GM18519 (cell line): ENCODE results near the gene PCOLCE2.

Source experiments
- ATAC-seq: cut with Tn5 transposase; IDR thresholded peaks from one replicate; pipeline ENCODE4 v1.9.1; 2021; ENCODE audit warnings: mild to moderate bottlenecking, moderate library complexity; ENCODE audit not compliant: unreplicated experiment, low FRiP score

The PCOLCE2 gene

GRCh38 chr3:142817356-142817755 is 71.5 kb downstream of the PCOLCE2 start:
- ATAC-seq: no peak

- no peak for ATAC-seq
Observed at GRCh38 chr3:142815803-142816202, 73.1 kb downstream of the PCOLCE2 start.

- ATAC-seq: no peak
Observed at GRCh38 chr3:142809259-142809658, 79.6 kb downstream of the PCOLCE2 start.

DNA sequence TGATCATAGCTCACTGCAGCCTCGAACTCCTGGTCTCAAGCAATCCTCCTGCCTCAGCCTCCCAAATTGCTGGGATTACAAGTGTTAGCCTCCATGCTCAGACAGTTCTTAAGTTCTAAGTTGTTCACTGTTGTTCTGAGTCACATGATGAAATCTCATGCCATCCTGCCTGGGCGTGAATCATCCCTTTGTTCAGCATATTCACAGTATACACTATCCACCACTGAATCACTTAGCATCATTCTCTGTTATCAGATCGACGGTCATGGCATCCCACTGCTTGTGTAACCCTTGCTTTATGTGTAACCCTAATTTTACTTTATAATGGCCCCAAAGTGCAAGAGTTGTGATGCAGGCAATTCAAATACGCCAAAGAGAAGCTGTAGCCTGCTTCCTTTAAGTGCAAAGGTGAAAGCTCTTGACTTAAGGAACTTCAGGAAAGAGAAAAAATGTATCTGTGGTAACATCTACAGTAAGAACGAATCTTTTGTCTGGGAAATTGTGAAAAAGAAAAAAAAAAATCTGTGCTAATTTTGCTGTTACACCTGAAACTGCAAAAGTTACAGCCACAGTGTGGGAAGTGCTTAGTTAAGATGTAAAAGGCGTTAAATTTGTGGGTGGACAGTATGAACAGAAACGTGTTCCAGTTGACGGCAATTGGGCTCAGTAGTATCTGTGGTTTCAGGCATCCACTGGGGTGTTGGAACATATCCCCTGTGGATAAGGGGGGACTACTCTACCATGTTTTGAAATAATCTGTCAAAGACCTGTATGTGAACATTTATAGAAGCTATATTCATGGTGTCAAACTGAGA is 80.6 kb downstream of the PCOLCE2 start:
- no peak for ATAC-seq

DNA sequence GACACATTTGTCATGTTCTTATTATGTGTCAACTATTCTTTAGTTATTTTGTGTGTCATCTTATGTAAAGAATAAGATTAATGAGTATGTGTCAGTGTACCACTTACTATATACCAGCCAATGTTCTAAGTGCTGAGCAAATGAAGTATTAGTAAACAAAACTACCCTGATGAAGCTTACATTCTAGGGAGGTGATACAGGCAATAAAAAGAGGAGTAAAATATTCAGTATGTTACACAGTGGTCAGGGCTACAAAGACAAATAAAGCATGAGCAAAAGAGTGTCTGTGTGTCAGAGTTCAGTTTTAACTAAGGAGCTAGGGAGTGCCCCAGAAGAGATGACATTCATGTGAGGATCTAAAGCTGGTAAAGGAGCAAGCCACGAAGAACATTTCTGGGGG is 86.0 kb downstream of the PCOLCE2 start:
- ATAC-seq: no peak

DNA sequence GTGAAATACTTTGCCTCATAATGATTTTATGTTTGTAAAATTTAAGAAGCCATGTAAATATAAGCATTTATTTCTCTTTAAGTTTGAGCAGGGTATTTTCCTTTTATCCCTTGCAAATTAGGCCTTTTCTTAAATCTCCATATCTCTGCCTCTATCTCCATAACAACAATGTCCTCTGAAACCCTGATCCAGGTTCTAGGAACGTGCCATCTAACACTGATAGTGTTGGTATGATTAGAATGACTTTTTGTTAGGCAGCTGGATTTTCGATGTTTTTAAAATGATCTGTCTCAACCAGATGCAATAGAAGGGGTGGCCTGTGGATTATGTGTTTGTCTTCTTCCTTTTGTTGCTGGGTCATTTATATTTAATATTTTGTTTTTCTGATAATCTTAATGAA is 87.1 kb downstream of the PCOLCE2 start:
- ATAC-seq: no peak

GRCh38 chr3:142796823-142797222 is 92.1 kb downstream of the PCOLCE2 start:
- ATAC-seq: no peak

DNA sequence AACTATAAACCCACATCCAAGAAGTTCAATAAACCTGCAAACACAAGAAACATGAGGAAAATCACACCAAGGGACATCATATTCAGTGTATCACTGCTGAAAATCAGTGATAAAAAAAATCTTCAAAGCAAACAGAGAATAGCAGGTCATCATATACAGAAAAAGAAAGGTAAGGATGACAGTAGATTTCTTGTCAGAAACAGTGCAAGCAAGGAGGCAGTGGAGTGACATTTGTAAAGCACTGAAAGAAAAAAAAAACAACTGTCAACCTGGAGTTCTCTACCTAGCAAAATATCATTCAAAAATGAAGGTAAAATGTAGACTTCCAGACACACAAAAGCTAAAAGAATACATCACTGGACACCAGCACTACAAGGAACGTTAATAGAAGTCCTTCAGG is 93.6 kb downstream of the PCOLCE2 start:
- ATAC-seq: no peak

GRCh38 chr3:142794508-142794907 is 94.4 kb downstream of the PCOLCE2 start:
- no peak for ATAC-seq

GRCh38 chr3:142787719-142788118 is 101.2 kb downstream of the PCOLCE2 start:
- no peak for ATAC-seq

DNA sequence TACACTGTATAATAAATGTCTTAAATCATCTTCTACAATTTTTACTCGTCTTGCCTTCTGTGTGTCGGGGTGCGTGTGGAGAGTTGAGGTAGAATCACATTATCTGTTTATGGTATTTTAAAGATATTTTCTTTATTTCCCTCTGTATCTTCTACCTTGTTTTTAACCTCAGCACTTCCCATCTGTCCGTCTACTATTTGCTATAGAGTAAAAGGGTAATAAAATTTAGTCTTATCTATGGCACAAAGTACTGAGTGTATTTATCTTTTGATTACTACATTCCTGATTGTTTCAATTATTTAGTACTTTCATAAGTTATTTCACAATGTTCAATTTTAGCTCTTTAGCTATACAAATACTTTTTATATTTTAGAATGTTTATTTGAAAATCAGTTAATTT is 102.9 kb downstream of the PCOLCE2 start:
- ATAC-seq: no peak

DNA sequence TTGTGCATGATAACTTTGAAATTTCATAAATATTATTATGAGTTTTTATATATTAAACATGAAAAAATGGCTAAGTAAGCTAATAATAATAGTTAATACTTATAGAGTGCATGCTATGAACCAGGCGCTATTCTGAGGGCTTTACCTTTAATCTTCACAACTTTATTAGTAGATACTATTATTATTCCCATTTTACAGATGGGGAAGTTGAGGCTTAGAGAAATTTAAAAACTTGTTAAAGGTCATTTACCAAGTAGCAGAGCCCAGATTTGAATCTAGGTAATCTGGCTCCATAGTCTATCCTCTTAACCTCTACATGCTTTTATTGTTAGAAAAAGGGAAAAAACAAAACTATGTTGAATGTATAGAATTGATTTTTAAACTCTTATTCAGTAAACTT is 104.7 kb downstream of the PCOLCE2 start:
- ATAC-seq: no peak

GRCh38 chr3:142782616-142783015 is 106.3 kb downstream of the PCOLCE2 start:
- no peak for ATAC-seq

DNA sequence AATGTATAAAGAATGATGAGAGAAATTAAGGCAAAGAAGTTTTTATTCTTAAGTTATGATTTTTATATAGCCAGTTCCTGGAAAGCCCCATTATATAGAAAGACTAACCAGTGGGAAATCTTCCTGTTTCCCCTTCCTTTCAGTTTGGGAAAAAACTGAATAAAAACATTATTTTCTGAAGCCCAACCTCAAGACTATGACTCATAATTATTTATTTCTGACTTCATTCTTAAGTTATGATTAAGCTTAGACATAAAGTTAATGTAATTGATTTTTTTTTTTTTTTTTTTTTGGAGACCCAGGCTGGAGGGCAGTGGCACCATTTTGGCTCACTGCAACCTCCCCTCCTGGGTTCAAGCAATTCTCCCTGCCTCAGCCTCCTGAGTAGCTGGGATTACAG is 109.3 kb downstream of the PCOLCE2 start:
- no peak for ATAC-seq

- ATAC-seq: no peak
Observed at GRCh38 chr3:142778541-142778940, 110.3 kb downstream of the PCOLCE2 start.

GRCh38 chr3:142777927-142778326 is 111.0 kb downstream of the PCOLCE2 start:
- ATAC-seq: no peak

DNA sequence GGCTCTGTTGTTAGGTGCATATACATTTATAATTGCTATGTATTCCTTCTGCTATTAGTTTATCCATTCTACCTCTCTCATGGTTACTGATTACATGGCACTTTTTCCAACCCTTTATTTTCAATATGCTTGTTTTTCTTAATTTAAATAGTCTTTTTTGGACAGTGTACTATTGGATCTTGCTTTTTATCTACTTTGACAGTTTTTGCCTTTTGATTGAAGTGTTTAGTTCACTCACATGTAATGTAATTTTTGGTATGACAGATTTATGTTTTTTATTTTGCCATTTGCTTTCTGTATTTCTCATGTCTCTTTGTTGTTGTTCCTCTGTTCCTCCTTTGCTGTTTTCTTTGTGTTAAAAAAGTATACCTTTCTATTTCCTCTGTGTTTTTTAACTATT is 120.5 kb downstream of the PCOLCE2 start:
- ATAC-seq: no peak
